GM10266 (cell line): ENCODE results near the gene SEMA6D.

Experiments used
- DNase-seq: peaks from one replicate; pipeline ENCODE4 v3.0.0; 2012; ENCODE audit errors: extremely low spot score
- CTCF ChIP-seq: IDR thresholded peaks from 2 replicates; pipeline ENCODE4 v1.5.1; 2012; ENCODE audit warnings: mild to moderate bottlenecking, low read depth; ENCODE audit not compliant: control insufficient read depth, insufficient read depth; ENCODE audit errors: missing control alignments

The SEMA6D gene

GRCh38 chr15:47814620-47815019 is 97.3 kb downstream of the SEMA6D start:
- TF ChIP-seq CTCF: no peak
- no peak for DNase-seq

- TF ChIP-seq CTCF: no peak
- DNase-seq: no peak
Observed at GRCh38 chr15:47817969-47818548, 100.8 kb downstream of the SEMA6D start.

GRCh38 chr15:47819158-47819557 is 101.9 kb downstream of the SEMA6D start:
- no peak for TF ChIP-seq CTCF
- no peak for DNase-seq

- TF ChIP-seq CTCF: no peak
- no peak for DNase-seq
Observed at GRCh38 chr15:47820057-47820746, 102.9 kb downstream of the SEMA6D start.

- TF ChIP-seq CTCF: no peak
- DNase-seq: no peak
Observed at GRCh38 chr15:47820747-47821319, 103.5 kb downstream of the SEMA6D start.

GRCh38 chr15:47822048-47822447 is 104.7 kb downstream of the SEMA6D start:
- TF ChIP-seq CTCF: no peak
- DNase-seq: no peak
